Body of pancreas (tissue), 4 donors: ENCODE results near the gene ACSF2. TPM values are rescaled to one million over a fixed set of nuclear protein-coding genes. Genes with fewer than 3 reads are reported as not detected.

ENCODE experiments used
- ATAC-seq: fragments of 150-250 bp; one replicate; pipeline ENCODE4 v1.9.1; 2016
- DNase-seq, 4 donors: peaks; one replicate each; pipeline ENCODE4 v3.0.0-alpha.2; 2019
- H3K27ac ChIP-seq, 4 donors: fragments of 200-600 bp; sonication (generic); 1 replicate in 3 of 4; 2 replicates in 1 of 4; pipeline versions ENCODE4 v1.5.1 to v1.6.1; 2016 to 2019; ENCODE audit warnings: mild to moderate bottlenecking in 1 of 4, mixed read lengths in 1 of 4, moderate library complexity in 1 of 4
- H3K27me3 ChIP-seq, 2 donors: fragments of 200-600 bp; sonication (generic); one replicate each; pipeline ENCODE4 v1.6.0; 2016; ENCODE audit warnings: mild to moderate bottlenecking in 1 of 2
- H3K36me3 ChIP-seq, 2 donors: fragments of 200-600 bp; sonication (generic); replicated peaks in 1 of 2; 2 replicates each; pipeline ENCODE4 v1.5.1; 2016; ENCODE audit warnings: low read depth in 2 of 2; ENCODE audit not compliant: insufficient read depth in 1 of 2
- H3K4me1 ChIP-seq: fragments of 200-600 bp; sonication (generic); one replicate; pipeline ENCODE4 v1.6.0; 2016
- H3K4me3 ChIP-seq, 2 donors: fragments of 200-600 bp; sonication (generic); 1 replicate in 1 of 2; 2 replicates in 1 of 2; pipeline ENCODE4 v1.5.1; 2016 to 2019
- H3K9me3 ChIP-seq, 3 donors: fragments of 200-600 bp; sonication (generic); 1 replicate in 2 of 3; 2 replicates in 1 of 3; pipeline ENCODE4 v1.5.1; 2016
- POLR2A ChIP-seq, 3 donors: fragments of 450-650 bp; IDR thresholded peaks; one replicate each; pipeline ENCODE4 v1.6.1; 2016; ENCODE audit warnings: antibody characterized with exemption in 3 of 3, mild to moderate bottlenecking in 2 of 3
- WGBS, 2 donors: methylation state at CpG; one replicate each; pipeline ENCODE4 v1.1.5; 2017; 5-methylcytosine and 5-hydroxymethylcytosine counted together
- intact Hi-C: fragments of 100-400 bp; cut with DNase I; formaldehyde crosslinking; loops from one replicate; pipeline ENCODE4 v1.15.1; 2023
- total RNA-seq, 2 donors: library from RNA; depleted of rRNA; stranded (reverse); fragments of >200 nt; gene quantifications; one replicate each; pipeline ENCODE4 v1.1.0, GENCODE V29; 2016
- TF ChIP-seq, protein P1 (sequence below), 7 experiments: fragments of 450-650 bp in 4 of 7; fragments of 200-600 bp in 3 of 7; sonication (generic) in 3 of 7; IDR thresholded peaks; one replicate each; pipeline ENCODE4 v1.5.1; 2016 to 2019; ENCODE audit warnings: antibody characterized with exemption in 7 of 7

Gene ACSF2
- total RNA-seq, 2 donors from 2014 or later: 18.7 to 120 TPM

- Histone ChIP-seq H3K9me3 (no peaks in the 10 kb centered on the region), H3K4me1 (peaks cover 10% of the 10 kb centered on the region), H3K27me3 (no peaks in the 10 kb centered on the region), H3K36me3 (no peaks in the 10 kb centered on the region), H3K27ac (no peak overlapping the region), H3K4me3 (no peak overlapping the region)
- intact Hi-C loops: no loop called here
- 83 to 100% methylated on average over 3 to 9 of the region's 9 CpGs for WGBS, 2 donors
- no peak for ATAC-seq
- no peak for TF ChIP-seq POLR2A (IDR thresholded peaks at IDR 0.05)
- TF ChIP-seq, protein P1, sequence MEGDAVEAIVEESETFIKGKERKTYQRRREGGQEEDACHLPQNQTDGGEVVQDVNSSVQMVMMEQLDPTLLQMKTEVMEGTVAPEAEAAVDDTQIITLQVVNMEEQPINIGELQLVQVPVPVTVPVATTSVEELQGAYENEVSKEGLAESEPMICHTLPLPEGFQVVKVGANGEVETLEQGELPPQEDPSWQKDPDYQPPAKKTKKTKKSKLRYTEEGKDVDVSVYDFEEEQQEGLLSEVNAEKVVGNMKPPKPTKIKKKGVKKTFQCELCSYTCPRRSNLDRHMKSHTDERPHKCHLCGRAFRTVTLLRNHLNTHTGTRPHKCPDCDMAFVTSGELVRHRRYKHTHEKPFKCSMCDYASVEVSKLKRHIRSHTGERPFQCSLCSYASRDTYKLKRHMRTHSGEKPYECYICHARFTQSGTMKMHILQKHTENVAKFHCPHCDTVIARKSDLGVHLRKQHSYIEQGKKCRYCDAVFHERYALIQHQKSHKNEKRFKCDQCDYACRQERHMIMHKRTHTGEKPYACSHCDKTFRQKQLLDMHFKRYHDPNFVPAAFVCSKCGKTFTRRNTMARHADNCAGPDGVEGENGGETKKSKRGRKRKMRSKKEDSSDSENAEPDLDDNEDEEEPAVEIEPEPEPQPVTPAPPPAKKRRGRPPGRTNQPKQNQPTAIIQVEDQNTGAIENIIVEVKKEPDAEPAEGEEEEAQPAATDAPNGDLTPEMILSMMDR (IDR thresholded peaks at IDR 0.05): no peak
- no peak for DNase-seq
Observed at GRCh38 chr17:50460831-50461526, 35.0 kb downstream of the ACSF2 start.

GRCh38 chr17:50461550-50462132 lies 35.6 kb downstream of the ACSF2 start:
- no peak overlapping the region for H3K27ac ChIP-seq
- H3K4me1 ChIP-seq: peaks cover 10% of the 10 kb centered on the region
- H3K9me3 ChIP-seq: no peaks in the 10 kb centered on the region
- H3K4me3 ChIP-seq: no peak overlapping the region
- H3K36me3 ChIP-seq: no peaks in the 10 kb centered on the region
- TF ChIP-seq, protein P1 (IDR thresholded peaks at IDR 0.05): no peak
- no peak for TF ChIP-seq POLR2A (IDR thresholded peaks at IDR 0.05)
- intact Hi-C loops: no loop called here
- ATAC-seq (no peak), DNase-seq (no peak)
- 87 to 90% methylated on average over 12 to 14 of the region's 14 CpGs for WGBS, 2 donors
- no peaks in the 10 kb centered on the region for H3K27me3 ChIP-seq

- ATAC-seq: no peak
- no peaks in the 10 kb centered on the region for H3K36me3 ChIP-seq
- DNase-seq: no peak
- 33 to 45% methylated on average over 6 to 9 of the region's 9 CpGs for WGBS, 2 donors
- TF ChIP-seq, protein P1 (IDR thresholded peaks at IDR 0.05): no peak
- no peak for TF ChIP-seq POLR2A (IDR thresholded peaks at IDR 0.05)
- H3K4me3 ChIP-seq: no peak overlapping the region
- no peaks in the 10 kb centered on the region for H3K9me3 ChIP-seq
- H3K27ac ChIP-seq: no peak overlapping the region
- H3K4me1 ChIP-seq: peaks cover 10% of the 10 kb centered on the region
- intact Hi-C loops: no loop called here
- H3K27me3 ChIP-seq: no peaks in the 10 kb centered on the region
Observed at GRCh38 chr17:50462446-50462845, 36.4 kb downstream of the ACSF2 start.

GRCh38 chr17:50464121-50464520 lies 38.1 kb downstream of the ACSF2 start:
- DNase-seq: no peak
- Histone ChIP-seq H3K4me1 (peaks cover 20% of the 10 kb centered on the region), H3K9me3 (no peaks in the 10 kb centered on the region), H3K4me3 (no peak overlapping the region), H3K36me3 (no peaks in the 10 kb centered on the region), H3K27ac (no peak overlapping the region), H3K27me3 (no peaks in the 10 kb centered on the region)
- no peak for ATAC-seq
- TF ChIP-seq, protein P1 (IDR thresholded peaks at IDR 0.05): no peak
- TF ChIP-seq POLR2A (IDR thresholded peaks at IDR 0.05): no peak
- WGBS, 2 donors: 84 to 93% methylated on average over 3 of the region's 3 CpGs
- intact Hi-C loops: no loop called here

GRCh38 chr17:50464736-50465135 lies 38.7 kb downstream of the ACSF2 start:
- intact Hi-C loops: no loop called here
- H3K9me3 ChIP-seq: no peaks in the 10 kb centered on the region
- peaks cover 24% of the 10 kb centered on the region for H3K4me1 ChIP-seq
- no peaks in the 10 kb centered on the region for H3K27me3 ChIP-seq
- DNase-seq: no peak
- TF ChIP-seq, protein P1 (IDR thresholded peaks at IDR 0.05): no peak
- H3K36me3 ChIP-seq: no peaks in the 10 kb centered on the region
- H3K27ac ChIP-seq: no peak overlapping the region
- WGBS, 2 donors: 86 to 97% methylated on average over 4 of the region's 4 CpGs
- H3K4me3 ChIP-seq: no peak overlapping the region
- ATAC-seq: no peak
